ENCODE data around the gene PTPN1. TPM values are rescaled to one million over a fixed set of nuclear protein-coding genes. Genes with fewer than 3 reads are reported as not detected.

The PTPN1 gene
- total RNA-seq, 4 donors from 2014 or later: 22.2 to 107 (median 42.7) TPM

DNA sequence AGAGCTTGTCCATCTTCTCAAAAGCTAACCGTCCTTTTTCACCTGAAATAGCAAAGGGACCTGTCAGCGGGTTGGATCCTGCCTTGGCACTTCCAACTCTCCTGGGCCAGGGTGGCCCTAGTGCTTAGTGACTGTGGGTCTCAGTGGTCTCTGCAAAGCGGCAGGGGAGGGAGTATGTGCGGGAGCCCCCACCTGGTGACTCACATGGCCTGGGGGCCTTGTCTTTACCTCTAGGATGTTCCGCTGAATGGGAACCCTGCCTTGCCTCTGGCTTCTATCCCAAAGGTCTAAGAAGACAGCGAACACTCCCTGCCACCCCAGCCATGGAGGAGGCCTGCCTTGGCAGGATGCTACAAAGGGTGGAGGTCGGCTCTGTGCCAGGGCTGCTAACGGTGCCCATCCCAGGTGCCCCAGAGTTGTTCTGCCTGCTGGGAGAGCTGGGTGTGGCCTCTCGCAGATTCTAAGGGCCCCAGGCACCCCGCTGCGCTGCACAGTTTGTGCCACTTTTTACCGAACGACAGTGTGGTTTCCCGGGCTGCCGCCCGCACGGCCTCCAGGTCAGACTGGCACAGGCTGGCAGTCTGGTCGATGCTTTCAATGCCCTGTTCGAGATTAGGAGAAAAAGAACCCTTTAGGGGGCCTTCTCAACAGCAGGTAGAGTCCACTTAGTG lies 77.2 kb downstream of the PTPN1 start:
- TF ChIP-seq, protein P1, sequence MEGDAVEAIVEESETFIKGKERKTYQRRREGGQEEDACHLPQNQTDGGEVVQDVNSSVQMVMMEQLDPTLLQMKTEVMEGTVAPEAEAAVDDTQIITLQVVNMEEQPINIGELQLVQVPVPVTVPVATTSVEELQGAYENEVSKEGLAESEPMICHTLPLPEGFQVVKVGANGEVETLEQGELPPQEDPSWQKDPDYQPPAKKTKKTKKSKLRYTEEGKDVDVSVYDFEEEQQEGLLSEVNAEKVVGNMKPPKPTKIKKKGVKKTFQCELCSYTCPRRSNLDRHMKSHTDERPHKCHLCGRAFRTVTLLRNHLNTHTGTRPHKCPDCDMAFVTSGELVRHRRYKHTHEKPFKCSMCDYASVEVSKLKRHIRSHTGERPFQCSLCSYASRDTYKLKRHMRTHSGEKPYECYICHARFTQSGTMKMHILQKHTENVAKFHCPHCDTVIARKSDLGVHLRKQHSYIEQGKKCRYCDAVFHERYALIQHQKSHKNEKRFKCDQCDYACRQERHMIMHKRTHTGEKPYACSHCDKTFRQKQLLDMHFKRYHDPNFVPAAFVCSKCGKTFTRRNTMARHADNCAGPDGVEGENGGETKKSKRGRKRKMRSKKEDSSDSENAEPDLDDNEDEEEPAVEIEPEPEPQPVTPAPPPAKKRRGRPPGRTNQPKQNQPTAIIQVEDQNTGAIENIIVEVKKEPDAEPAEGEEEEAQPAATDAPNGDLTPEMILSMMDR (IDR thresholded peaks at IDR 0.05): no peak
- DNase-seq (ENCODE audit: low spot score) (no peak), ATAC-seq (ENCODE audit: low FRiP score) (no peak)

DNA sequence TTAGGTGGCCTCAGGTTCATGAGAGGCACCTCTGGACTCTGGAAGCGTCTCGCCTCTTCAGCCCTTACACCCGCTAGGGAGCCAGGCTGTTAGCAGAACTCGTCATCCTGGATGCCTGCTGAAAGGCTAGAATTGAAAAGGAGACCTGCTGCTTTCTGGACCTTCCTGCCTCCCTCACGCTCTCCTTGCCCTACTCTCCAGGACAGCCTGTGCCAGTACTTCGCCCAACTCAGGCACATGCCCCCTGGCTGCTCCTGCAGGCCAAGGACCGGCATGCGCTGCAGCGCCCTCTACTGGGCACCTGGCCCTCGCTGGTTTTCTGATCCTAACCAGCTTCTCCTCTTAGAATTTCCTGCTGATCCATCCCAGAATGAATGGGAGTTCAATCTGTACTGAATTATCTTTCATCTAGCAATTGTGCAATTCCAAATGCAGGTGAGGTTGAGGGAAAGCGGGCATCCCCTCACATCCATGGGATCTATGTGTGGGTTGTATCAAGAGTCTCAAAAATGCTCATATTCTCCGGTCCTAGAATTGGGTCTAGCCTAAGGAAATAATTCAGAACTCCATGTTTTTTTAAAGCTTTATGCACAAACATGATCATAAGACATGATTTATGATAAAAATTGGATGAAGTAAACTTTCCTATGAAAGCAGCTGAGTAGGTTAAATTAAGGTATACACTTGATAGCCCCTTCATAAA lies 78.0 kb downstream of the PTPN1 start:
- TF ChIP-seq, protein P1 (IDR thresholded peaks at IDR 0.05): peak in 1 of 3 donors; percentile 42
- peak; percentile 35 for ATAC-seq (ENCODE audit: low FRiP score)
- peak; percentile 63 for DNase-seq (ENCODE audit: low spot score)

DNA sequence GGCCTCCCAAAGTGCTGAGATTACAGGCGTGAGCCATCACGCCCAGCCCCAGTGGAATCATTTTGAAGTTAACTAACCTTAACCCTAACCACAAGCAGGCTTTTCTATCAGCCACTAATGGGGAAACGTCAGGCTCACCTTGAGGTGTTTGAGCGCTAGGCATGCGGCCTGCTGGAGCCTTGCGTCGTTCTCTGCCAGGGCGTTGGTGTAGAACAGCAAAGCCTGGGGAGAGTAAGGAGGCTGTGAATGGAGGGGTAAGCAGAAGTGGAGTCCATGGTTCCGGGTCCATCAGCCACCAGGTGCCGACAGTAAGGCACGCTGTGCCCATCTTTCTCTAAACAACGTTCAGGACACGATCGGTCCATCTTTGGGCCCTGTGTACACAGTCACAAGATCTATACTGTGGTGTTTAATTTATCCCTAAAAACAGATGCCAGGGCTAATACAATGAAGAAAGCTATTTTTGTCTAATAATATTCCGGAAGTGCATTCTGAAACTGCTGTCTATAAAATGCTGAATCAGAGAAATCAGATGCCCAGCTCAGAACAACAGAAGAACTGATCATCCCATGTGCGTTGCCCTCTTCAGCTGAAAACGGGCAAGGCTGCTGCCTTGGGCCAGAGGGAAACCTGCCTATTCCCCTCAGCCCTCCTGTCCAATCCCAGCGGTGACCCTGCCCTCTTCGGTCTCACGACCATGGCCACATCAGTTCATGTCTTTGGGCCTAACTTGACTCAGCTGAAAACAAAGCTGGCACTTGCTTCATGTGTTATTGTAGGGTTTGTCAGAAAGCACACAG lies 79.6 kb downstream of the PTPN1 start:
- no peak for ATAC-seq (ENCODE audit: low FRiP score)
- TF ChIP-seq, protein P1 (IDR thresholded peaks at IDR 0.05): no peak
- no peak for DNase-seq (ENCODE audit: low spot score)

DNA sequence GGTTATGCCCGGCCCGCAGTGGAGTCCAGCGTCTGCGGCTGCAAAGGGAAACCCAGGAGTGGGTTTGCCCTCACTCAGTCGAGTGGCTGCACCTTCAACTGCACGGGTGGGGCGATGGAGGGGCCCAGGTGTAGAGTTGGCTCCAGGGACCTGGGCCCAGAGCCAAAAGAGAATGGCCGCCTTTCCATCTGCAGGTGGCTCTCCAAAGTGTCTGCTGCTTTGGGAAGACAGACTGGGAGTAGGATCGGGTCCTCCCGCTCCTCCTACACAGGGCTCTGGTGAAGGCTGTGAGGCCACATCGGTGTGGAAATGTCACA lies 80.1 kb downstream of the PTPN1 start:
- DNase-seq (ENCODE audit: low spot score) (no peak), ATAC-seq (ENCODE audit: low FRiP score) (no peak)
- TF ChIP-seq, protein P1 (IDR thresholded peaks at IDR 0.05): no peak

DNA sequence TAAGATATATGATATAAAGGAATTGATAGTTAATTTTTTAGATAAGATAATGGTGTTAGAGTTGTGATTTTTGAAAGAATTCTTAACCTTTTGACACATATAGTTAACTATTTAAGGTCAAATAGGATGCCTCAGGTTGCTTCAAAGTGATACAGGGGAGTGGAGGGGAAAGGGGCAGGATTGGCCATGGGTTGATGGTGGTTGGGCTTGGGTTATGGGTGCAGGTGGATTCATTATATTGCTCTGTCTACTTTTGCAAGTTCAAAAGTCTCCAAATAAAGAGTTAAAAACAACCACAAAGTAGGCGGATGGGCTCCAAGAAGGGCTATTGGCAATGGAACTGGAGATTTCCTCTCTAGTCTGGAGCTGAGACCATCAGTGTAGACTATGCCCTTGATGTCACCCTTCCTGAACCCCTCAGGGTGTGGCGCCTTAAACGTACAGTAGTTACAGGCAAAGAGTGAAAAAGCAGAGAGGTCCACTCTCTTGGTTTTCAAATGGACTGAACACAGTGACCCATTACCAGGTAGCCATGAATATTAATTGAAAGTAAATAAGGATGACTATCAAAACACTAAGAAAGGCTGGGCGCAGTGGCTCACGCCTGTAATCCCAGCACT lies 81.2 kb downstream of the PTPN1 start:
- DNase-seq (ENCODE audit: low spot score) (no peak), ATAC-seq (ENCODE audit: low FRiP score) (no peak)
- TF ChIP-seq, protein P1 (IDR thresholded peaks at IDR 0.05): no peak

DNA sequence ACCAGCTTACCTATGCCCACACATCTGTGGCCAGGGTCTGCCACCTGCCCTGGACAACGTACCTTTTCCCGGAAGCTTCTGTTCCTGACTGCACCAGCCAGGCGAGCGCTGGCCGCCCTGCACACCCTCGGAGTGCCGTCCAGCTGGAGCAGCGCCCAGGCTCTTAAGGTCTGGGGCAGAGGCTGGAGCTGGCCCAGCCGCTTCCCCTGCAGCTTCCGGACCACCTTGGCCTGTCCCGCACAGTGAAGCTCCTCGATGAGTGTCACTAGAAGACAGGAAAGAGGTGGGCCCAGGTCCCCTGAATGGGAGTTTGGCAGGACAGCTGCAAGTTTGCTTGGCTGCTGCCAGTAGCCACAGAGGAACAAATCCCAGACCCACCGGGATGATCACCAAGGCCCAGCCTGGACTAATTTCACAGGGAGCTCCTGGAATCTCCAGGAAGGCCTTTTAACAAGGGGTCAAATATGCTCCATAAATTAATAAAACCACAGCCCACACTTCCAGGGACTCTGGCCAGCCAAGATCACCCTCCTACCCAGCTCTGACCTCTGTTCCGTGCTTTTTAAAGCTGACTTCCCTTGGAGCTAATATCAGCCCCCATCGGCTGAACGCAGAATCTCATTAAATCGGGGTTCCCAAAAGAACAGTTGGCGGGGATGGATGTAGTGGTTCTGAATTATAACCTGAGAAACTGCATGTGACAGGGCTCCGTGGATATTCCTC lies 82.3 kb downstream of the PTPN1 start:
- DNase-seq (ENCODE audit: low spot score) (no peak), ATAC-seq (ENCODE audit: low FRiP score) (peak; percentile 11)
- TF ChIP-seq, protein P1 (IDR thresholded peaks at IDR 0.05): no peak

All from omental fat pad (tissue), 4 donors.